Measurements from ENCODE around the gene TMEM214.

TMEM214 gene

GRCh38 chr2:27013738-27014137 lies 19.0 kb upstream of the TMEM214 start:
- no peak for DNase-seq

- DNase-seq, result no peak
Measured at GRCh38 chr2:27014771-27015433, 17.9 kb upstream of the TMEM214 start.

GRCh38 chr2:27016801-27017325 lies 15.9 kb upstream of the TMEM214 start:
- DNase-seq, result peak; percentile 37

- no peak for DNase-seq
Measured at GRCh38 chr2:27018142-27018541, 14.6 kb upstream of the TMEM214 start.

GRCh38 chr2:27019459-27019858 lies 13.3 kb upstream of the TMEM214 start:
- no peak for DNase-seq

GRCh38 chr2:27019931-27020855 lies 12.6 kb upstream of the TMEM214 start:
- no peak for DNase-seq

- no peak for DNase-seq
Measured at GRCh38 chr2:27021253-27022049, 11.3 kb upstream of the TMEM214 start.

GRCh38 chr2:27023740-27024139 lies 9.0 kb upstream of the TMEM214 start:
- no peak for DNase-seq

GRCh38 chr2:27024188-27024587 lies 8.6 kb upstream of the TMEM214 start:
- DNase-seq, result no peak

- no peak for DNase-seq
Measured at GRCh38 chr2:27024812-27025211, 8.0 kb upstream of the TMEM214 start.

GRCh38 chr2:27025281-27025800 lies 7.4 kb upstream of the TMEM214 start:
- no peak for DNase-seq

GRCh38 chr2:27025861-27026851 lies 6.6 kb upstream of the TMEM214 start:
- DNase-seq, result no peak

GRCh38 chr2:27027211-27027651 lies 5.5 kb upstream of the TMEM214 start:
- no peak for DNase-seq

- DNase-seq, result no peak
Measured at GRCh38 chr2:27029051-27029450, 3.7 kb upstream of the TMEM214 start.

GRCh38 chr2:27033253-27033852 lies 588 bp downstream of the TMEM214 start:
- DNase-seq, result no peak

GRCh38 chr2:27038012-27038411 lies 5.2 kb downstream of the TMEM214 start:
- DNase-seq, result no peak

- no peak for DNase-seq
Measured at GRCh38 chr2:27038631-27039339, 6.0 kb downstream of the TMEM214 start.

- no peak for DNase-seq
Measured at GRCh38 chr2:27039426-27039825, 6.7 kb downstream of the TMEM214 start.

- DNase-seq, result no peak
Measured at GRCh38 chr2:27039871-27040270, 7.1 kb downstream of the TMEM214 start.

GRCh38 chr2:27040282-27040681 lies 7.5 kb downstream of the TMEM214 start:
- DNase-seq, result no peak
